H1 (cell line): ENCODE data around the gene TCERG1L. TPM values are rescaled to one million over a fixed set of nuclear protein-coding genes. Genes with fewer than 3 reads are reported as not detected.

Experiments
- CTCF ChIA-PET: fragments of 300-600 bp; sonication (Branson Sonifier 250); formaldehyde crosslinking; loops from one replicate; lab custom pipeline; 2021; ENCODE audit not compliant: partially characterized antibody; lab: Charles Lee
- POLR2A ChIA-PET: fragments of 300-600 bp; sonication (Branson Sonifier 250); formaldehyde crosslinking; loops from one replicate; lab custom pipeline; 2021; ENCODE audit warnings: inconsistent platforms; ENCODE audit not compliant: partially characterized antibody; lab: Charles Lee
- DNase-seq, 2 experiments: peaks; one replicate each; pipeline versions ENCODE4 v3.0.0 to v3.0.0-alpha.2; 2010 to 2022; ENCODE audit warnings: low spot score in 2 of 2, low read depth in 1 of 2, mixed read lengths in 1 of 2
- FAIRE-seq: peaks from 2 replicates; lab custom pipeline; 2011; peaks lifted over from hg19 to GRCh38; lab: Jason Lieb, UNC
- H2AFZ ChIP-seq: 2 replicates; pipeline ENCODE4 v1.8.1; 2012; ENCODE audit warnings: low read length, inconsistent platforms
- H2AK5ac ChIP-seq: 2 replicates; pipeline ENCODE4 v1.6.1; 2013; ENCODE audit warnings: low read depth, low read length
- H2BK120ac ChIP-seq: replicated peaks from 2 replicates; pipeline ENCODE3; 2013; ENCODE audit warnings: low read depth, low read length, inconsistent platforms
- H2BK12ac ChIP-seq: 2 replicates; pipeline ENCODE4 v1.6.1; 2013; ENCODE audit warnings: low read depth, low read length
- H2BK15ac ChIP-seq: 2 replicates; pipeline ENCODE4 v1.6.1; 2013; ENCODE audit warnings: low read length
- H2BK20ac ChIP-seq: 2 replicates; pipeline ENCODE4 v1.6.1; 2013; ENCODE audit warnings: low read length
- H2BK5ac ChIP-seq: 2 replicates; pipeline ENCODE4 v1.6.1; 2013; ENCODE audit warnings: low read depth, low read length
- H3K14ac ChIP-seq: 2 replicates; pipeline ENCODE4 v1.6.1; 2013; ENCODE audit warnings: inconsistent platforms; ENCODE audit not compliant: insufficient read length
- H3K18ac ChIP-seq: 2 replicates; pipeline ENCODE4 v1.6.1; 2013; ENCODE audit warnings: low read length; ENCODE audit errors: extremely low read depth
- H3K23ac ChIP-seq: 2 replicates; pipeline ENCODE4 v1.6.1; 2013; ENCODE audit warnings: inconsistent platforms; ENCODE audit not compliant: insufficient read length
- H3K23me2 ChIP-seq: 2 replicates; pipeline ENCODE4 v1.6.1; 2013; ENCODE audit warnings: low read depth, low read length
- H3K27ac ChIP-seq: 2 replicates; pipeline ENCODE4 v1.6.1; 2011; ENCODE audit warnings: low read depth, low read length, inconsistent platforms
- H3K27me3 ChIP-seq, 4 experiments: replicated peaks in 1 of 4; 1 replicate in 1 of 4; 2 replicates in 3 of 4; pipeline versions ENCODE4 v1.6.1 to v1.8.1; 2011 to 2013; ENCODE audit warnings: low read length in 3 of 4, mild to moderate bottlenecking in 3 of 4, inconsistent platforms in 2 of 4, mixed read lengths in 2 of 4, moderate library complexity in 1 of 4; ENCODE audit not compliant: control insufficient read depth in 3 of 4, insufficient read depth in 3 of 4; ENCODE audit errors: extremely low read depth in 1 of 4
- H3K36me3 ChIP-seq, 4 experiments: 2 replicates each; pipeline versions ENCODE4 v1.6.1 to v1.8.1; 2011 to 2013; ENCODE audit warnings: mild to moderate bottlenecking in 4 of 4, low read length in 3 of 4, moderate library complexity in 2 of 4, control low read depth in 1 of 4, inconsistent platforms in 1 of 4; ENCODE audit not compliant: insufficient read depth in 4 of 4, control insufficient read depth in 2 of 4
- H3K4ac ChIP-seq: replicated peaks from 2 replicates; pipeline ENCODE3; 2013; ENCODE audit warnings: low read length, low read depth, mixed read lengths, inconsistent platforms; ENCODE audit not compliant: insufficient read length
- H3K4me1 ChIP-seq, 4 experiments: replicated peaks in 1 of 4; 1 replicate in 1 of 4; 2 replicates in 3 of 4; pipeline versions ENCODE4 v1.6.1 to v1.8.1; 2011 to 2013; ENCODE audit warnings: low read length in 3 of 4, inconsistent platforms in 2 of 4, mixed read lengths in 1 of 4; ENCODE audit not compliant: insufficient read depth in 4 of 4, control insufficient read depth in 3 of 4
- H3K4me2 ChIP-seq, 2 experiments: 2 replicates each; pipeline versions ENCODE4 v1.6.1 to v1.8.1; 2011 to 2013; ENCODE audit warnings: low read depth in 2 of 2, low read length in 2 of 2, control low read depth in 1 of 2, inconsistent platforms in 1 of 2, mild to moderate bottlenecking in 1 of 2; ENCODE audit not compliant: insufficient read depth in 1 of 2
- H3K4me3 ChIP-seq, 4 experiments: fragments of 200-600, 300-600 bp in 1 of 4; sonication (generic), shearing (Covaris generic), sonication (Bioruptor Twin) in 1 of 4; 2 replicates each; pipeline versions ENCODE4 v1.5.1 to v1.8.1; 2011 to 2016; ENCODE audit warnings: low read length in 4 of 4, low read depth in 3 of 4, control low read depth in 2 of 4, inconsistent platforms in 2 of 4, mild to moderate bottlenecking in 2 of 4, mixed read lengths in 1 of 4, moderate library complexity in 1 of 4; ENCODE audit not compliant: insufficient read depth in 2 of 4; ENCODE audit errors: extremely low read depth in 1 of 4
- H3K56ac ChIP-seq: replicated peaks from 2 replicates; pipeline ENCODE3; 2013; ENCODE audit warnings: low read depth, mild to moderate bottlenecking, mixed read lengths, low read length, inconsistent platforms; ENCODE audit not compliant: insufficient read length
- H3K79me1 ChIP-seq: 2 replicates; pipeline ENCODE4 v1.6.1; 2013; ENCODE audit warnings: low read depth, low read length, control low read depth
- H3K79me2 ChIP-seq, 2 experiments: 2 replicates each; pipeline versions ENCODE4 v1.6.1 to v1.8.1; 2012 to 2013; ENCODE audit warnings: low read length in 2 of 2, mild to moderate bottlenecking in 2 of 2, inconsistent platforms in 1 of 2; ENCODE audit not compliant: insufficient read depth in 2 of 2, control insufficient read depth in 1 of 2
- H3K9ac ChIP-seq, 4 experiments: replicated peaks in 1 of 4; 1 replicate in 1 of 4; 2 replicates in 3 of 4; pipeline versions ENCODE4 v1.6.1 to v1.8.1; 2011 to 2013; ENCODE audit warnings: low read depth in 3 of 4, low read length in 3 of 4, control low read depth in 2 of 4, mild to moderate bottlenecking in 2 of 4, moderate library complexity in 2 of 4, inconsistent platforms in 1 of 4; ENCODE audit errors: extremely low read depth in 1 of 4
- H3K9me3 ChIP-seq, 2 experiments: 2 replicates each; pipeline versions ENCODE4 v1.6.1 to v1.8.1; 2012 to 2013; ENCODE audit warnings: mild to moderate bottlenecking in 2 of 2, moderate library complexity in 2 of 2, control low read depth in 1 of 2, inconsistent platforms in 1 of 2, low read depth in 1 of 2, low read length in 1 of 2, mixed read lengths in 1 of 2; ENCODE audit not compliant: insufficient read depth in 2 of 2
- H4K20me1 ChIP-seq, 2 experiments: replicated peaks in 1 of 2; 2 replicates each; pipeline versions ENCODE3 to v1.8.1; 2011 to 2013; ENCODE audit warnings: inconsistent platforms in 2 of 2, low read length in 2 of 2, mild to moderate bottlenecking in 1 of 2; ENCODE audit not compliant: insufficient read depth in 2 of 2, control insufficient read depth in 1 of 2
- H4K5ac ChIP-seq: 2 replicates; pipeline ENCODE4 v1.6.1; 2013; ENCODE audit warnings: low read length, low read depth, mixed read lengths, inconsistent platforms; ENCODE audit not compliant: insufficient read length
- H4K8ac ChIP-seq: 2 replicates; pipeline ENCODE4 v1.8.0; 2013; ENCODE audit warnings: mild to moderate bottlenecking, moderate library complexity, low read length, inconsistent platforms; ENCODE audit not compliant: insufficient read depth; ENCODE audit errors: extremely low read depth
- H4K91ac ChIP-seq: replicated peaks from 2 replicates; pipeline ENCODE3; 2013; ENCODE audit warnings: low read length, mixed read lengths, inconsistent platforms; ENCODE audit not compliant: insufficient read length
- BACH1 ChIP-seq: IDR thresholded peaks from 2 replicates; pipeline ENCODE4 v1.6.1; 2012; ENCODE audit warnings: low read length, improper control_type of control experiment
- CHD1 ChIP-seq: IDR thresholded peaks from 2 replicates; pipeline ENCODE4 v1.6.1; 2012; ENCODE audit warnings: low read depth, low read length, improper control_type of control experiment
- CHD2 ChIP-seq: IDR thresholded peaks from 2 replicates; pipeline ENCODE4 v1.6.1; 2012; ENCODE audit warnings: low read length, improper control_type of control experiment
- HDAC2 ChIP-seq, 2 experiments: fragments of 300-600 bp in 1 of 2; sonication (generic) in 1 of 2; IDR thresholded peaks; 2 replicates each; pipeline ENCODE4 v1.6.1; 2011 to 2012; ENCODE audit warnings: low read depth in 2 of 2, low read length in 2 of 2, mild to moderate bottlenecking in 2 of 2, moderate library complexity in 2 of 2, borderline replicate concordance in 1 of 2, inconsistent platforms in 1 of 2
- KDM4A ChIP-seq: IDR thresholded peaks from one replicate; pipeline ENCODE4 v1.7.1; 2012; ENCODE audit warnings: low read depth, mild to moderate bottlenecking, moderate library complexity, low read length, inconsistent platforms; ENCODE audit not compliant: severe bottlenecking
- NANOG ChIP-seq: IDR thresholded peaks from 2 replicates; pipeline ENCODE4 v1.6.1; 2011; ENCODE audit warnings: low read length, low read depth, mild to moderate bottlenecking, inconsistent platforms; ENCODE audit not compliant: insufficient read depth, poor library complexity, severe bottlenecking
- NRF1 ChIP-seq: IDR thresholded peaks from 2 replicates; pipeline ENCODE4 v1.6.1; 2011; ENCODE audit warnings: mild to moderate bottlenecking, low read depth, low read length, improper control_type of control experiment
- POLR2A ChIP-seq, 2 experiments: IDR thresholded peaks; 1 replicate in 1 of 2; 2 replicates in 1 of 2; pipeline ENCODE4 v1.6.1; 2011; ENCODE audit warnings: low read depth in 2 of 2, low read length in 2 of 2, mild to moderate bottlenecking in 2 of 2; ENCODE audit errors: control extremely low read depth in 1 of 2
- RXRA ChIP-seq: IDR thresholded peaks from 2 replicates; pipeline ENCODE4 v1.6.1; 2011; ENCODE audit warnings: low read depth, mild to moderate bottlenecking, low read length, moderate library complexity; ENCODE audit not compliant: insufficient read depth
- WGBS, 2 experiments: shearing (Covaris generic) in 1 of 2; methylation state at CpG; one replicate each; pipeline versions ENCODE4 v1.1.6 to v1.1.7; 2013 to 2015; ENCODE audit warnings: low lambda C conversion rate in 2 of 2, mixed read lengths in 2 of 2, inconsistent platforms in 1 of 2, low coverage in 1 of 2, missing lambda C conversion rate in 1 of 2; ENCODE audit not compliant: insufficient replicate concordance in 2 of 2, insufficient coverage in 1 of 2, insufficient read length in 1 of 2; ENCODE audit errors: extremely low coverage in 1 of 2, missing lambda C conversion rate in 1 of 2; 5-methylcytosine and 5-hydroxymethylcytosine counted together
- polyA plus RNA-seq, 7 experiments: library from polyadenylated mRNA; depleted of rRNA in 3 of 7; stranded (reverse) in 5 of 7; unstranded in 2 of 7; fragments of >200 nt in 5 of 7; fragments of 200-250 nt in 2 of 7; gene quantifications; 1 replicate in 5 of 7; 2 replicates in 1 of 7; 4 replicates in 1 of 7; pipeline versions ENCODE4 v1.2.1 to v1.2.3, GENCODE V29; 2011 to 2013; ENCODE audit warnings: missing spikeins in 2 of 7, mixed read lengths in 2 of 7
- total RNA-seq: library from RNA; stranded (reverse); fragmentation: NEBNext Ultra II Directional; extraction: Animal tissue kit (Norgen Biotek cat#: 25700); gene quantifications from 2 replicates; pipeline ENCODE4 v1.2.1, GENCODE V29; 2021

TCERG1L gene
- total and polyA plus RNA-seq, 2 of the 8 experiments (the other 6 are each of a cell fraction or from before 2014, with no cell fraction given) = 3.9 to 6.9 TPM

DNA sequence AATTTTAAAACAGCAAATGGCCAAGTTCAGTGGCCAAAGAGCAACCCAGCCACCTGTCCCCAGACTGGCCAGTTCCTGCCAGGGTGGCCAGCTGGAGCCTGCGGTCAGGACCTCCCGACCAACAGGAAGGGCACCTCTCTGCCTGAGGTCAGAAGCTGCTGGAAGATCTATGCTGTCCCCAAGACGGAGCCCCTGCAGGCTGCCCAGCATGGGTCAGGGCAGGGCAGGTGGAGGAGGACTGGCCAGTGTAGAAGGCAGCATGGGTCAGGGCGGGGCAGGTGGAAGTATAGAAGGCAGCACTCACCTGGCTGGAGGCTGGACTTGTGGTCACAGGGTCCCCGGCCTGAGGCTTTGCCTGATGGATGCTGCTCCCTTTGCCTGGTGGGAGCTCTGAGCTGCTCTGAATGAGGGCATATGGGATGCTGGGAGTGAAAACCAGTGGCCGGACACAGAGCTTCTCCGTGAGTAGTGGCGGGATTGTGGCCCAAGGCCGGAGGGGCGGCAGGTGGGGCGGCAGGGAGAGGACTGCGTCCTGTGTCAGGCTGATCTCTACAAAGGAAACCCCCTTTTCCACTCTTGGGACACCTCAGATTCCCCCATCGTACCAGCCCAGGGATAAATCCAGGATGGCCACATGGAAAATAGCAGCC is 229.2 kb downstream of the TCERG1L start:
- FAIRE-seq (no peak), DNase-seq (no peak)
- no peak overlapping the region for H4K8ac ChIP-seq
- H3K9ac ChIP-seq = no peak overlapping the region
- H3K4me3 ChIP-seq = no peak overlapping the region
- no peak overlapping the region for H3K4me2 ChIP-seq
- no peak overlapping the region for H2BK5ac ChIP-seq
- H3K36me3 ChIP-seq = no peaks in the 10 kb centered on the region
- POLR2A ChIA-PET = no interaction called here
- no peak overlapping the region for H3K4ac ChIP-seq
- no peaks in the 10 kb centered on the region for H3K79me2 ChIP-seq
- H2AFZ ChIP-seq = no peak overlapping the region
- H3K4me1 ChIP-seq = peaks cover 0 to under 1% (median 0%) of the 10 kb centered on the region in 4 experiments; a peak in 1 of 7 replicates
- H3K27ac ChIP-seq = no peak overlapping the region
- H3K14ac ChIP-seq = no peak overlapping the region
- no peak overlapping the region for H2BK120ac ChIP-seq
- H3K23ac ChIP-seq = no peak overlapping the region
- H2BK15ac ChIP-seq = no peak overlapping the region
- no peak overlapping the region for H3K18ac ChIP-seq
- H3K23me2 ChIP-seq = no peaks in the 10 kb centered on the region
- H3K56ac ChIP-seq = no peak overlapping the region
- no peaks in the 10 kb centered on the region for H4K20me1 ChIP-seq
- TF ChIP-seq CHD2 = no peak
- no peak for TF ChIP-seq HDAC2 (IDR thresholded peaks at IDR 0.05; ENCODE audit: borderline replicate concordance in 1 of 2, low read depth in 2 of 2, low read length in 2 of 2)
- TF ChIP-seq RXRA = no peak
- no peak for TF ChIP-seq KDM4A
- TF ChIP-seq NRF1 = no peak
- no peak for TF ChIP-seq POLR2A (IDR thresholded peaks at IDR 0.05; ENCODE audit: control extremely low read depth in 1 of 2, low read depth in 2 of 2, low read length in 2 of 2)
- TF ChIP-seq BACH1 = no peak
- TF ChIP-seq NANOG = no peak
- TF ChIP-seq CHD1 = no peak
- 94% methylated on average over 13 of the region's 13 CpGs; no CpG with 5 or more reads in 1 of the 2 experiments for WGBS, 2 experiments
- 0 out of 2 replicates have a peak overlapping the region, but pooled peaks have one; percentile 3 for H2AK5ac ChIP-seq
- H3K79me1 ChIP-seq = no peaks in the 10 kb centered on the region
- CTCF ChIA-PET = interaction anchor here (0.7 to 2.5 kb wide), 8 partner anchors 9 to 325 kb away, joined by 3 to 11 read pairs (median 4); no protein-coding TSS in a partner anchor
- no peak overlapping the region for H4K91ac ChIP-seq
- no peak overlapping the region; the same call in 1 of the 2 replicates for H2BK20ac ChIP-seq
- peaks cover 0 to 3% of the 10 kb centered on the region in 2 experiments; a peak in 1 of 4 replicates for H3K9me3 ChIP-seq
- no peak overlapping the region for H4K5ac ChIP-seq
- no peaks in the 10 kb centered on the region; a peak in 3 of 7 replicates for H3K27me3 ChIP-seq
- H2BK12ac ChIP-seq = peak overlapping the region; percentile 39; the same call in 1 of the 2 replicates
